Liver (tissue), 3 donors: ENCODE measurements around the gene TMCO4.

ENCODE experiments used
- EGR1 ChIP-seq, 2 donors: IDR thresholded peaks; 2 replicates each; pipeline ENCODE4 v1.6.1; 2016 to 2018; ENCODE audit warnings: antibody characterized with exemption in 2 of 2, low read depth in 2 of 2
- GABPA ChIP-seq, 2 donors: IDR thresholded peaks in 1 of 2; conservative IDR thresholded peaks in 1 of 2; 2 replicates each; pipeline ENCODE4 v1.6.1; 2016; ENCODE audit warnings: antibody characterized with exemption in 2 of 2, mild to moderate bottlenecking in 1 of 2, moderate library complexity in 1 of 2
- JUND ChIP-seq, 2 donors: IDR thresholded peaks; 2 replicates each; pipeline ENCODE4 v1.6.1; 2016; ENCODE audit warnings: antibody characterized with exemption in 2 of 2
- NR2F2 ChIP-seq: IDR thresholded peaks from 2 replicates; pipeline ENCODE4 v1.6.1; 2016; ENCODE audit warnings: antibody characterized with exemption
- RAD21 ChIP-seq, 2 donors: IDR thresholded peaks; 2 replicates each; pipeline ENCODE4 v1.6.1; 2016; ENCODE audit warnings: antibody characterized with exemption in 2 of 2, mild to moderate bottlenecking in 2 of 2
- RXRA ChIP-seq, 2 donors: IDR thresholded peaks; 2 replicates each; pipeline ENCODE4 v1.6.1; 2017 to 2018; ENCODE audit warnings: antibody characterized with exemption in 2 of 2, mild to moderate bottlenecking in 1 of 2
- SP1 ChIP-seq: IDR thresholded peaks from 2 replicates; pipeline ENCODE4 v1.6.1; 2018; ENCODE audit warnings: antibody characterized with exemption, mild to moderate bottlenecking
- TAF1 ChIP-seq: conservative IDR thresholded peaks from 2 replicates; pipeline ENCODE4 v1.6.1; 2016; ENCODE audit warnings: antibody characterized with exemption, mild to moderate bottlenecking
- YY1 ChIP-seq: IDR thresholded peaks from 2 replicates; pipeline ENCODE4 v1.6.1; 2016; ENCODE audit warnings: antibody characterized with exemption, mild to moderate bottlenecking
- TF ChIP-seq, protein P1 (sequence below): fragments of 150-350 bp; IDR thresholded peaks from 2 replicates; pipeline ENCODE4 v1.5.1; 2017; ENCODE audit warnings: improper control_type of control experiment, low read depth, low read length; ENCODE audit not compliant: missing input control
- TF ChIP-seq, protein P2 (sequence below): IDR thresholded peaks from 2 replicates; pipeline ENCODE4 v1.6.1; 2016; ENCODE audit warnings: antibody characterized with exemption
- TF ChIP-seq, protein P3 (sequence below): IDR thresholded peaks from 2 replicates; pipeline ENCODE4 v1.6.1; 2016; ENCODE audit warnings: antibody characterized with exemption
- TF ChIP-seq, protein P4 (sequence below): IDR thresholded peaks from 2 replicates; pipeline ENCODE4 v1.6.1; 2016; ENCODE audit warnings: antibody characterized with exemption, mild to moderate bottlenecking
- TF ChIP-seq, protein P5 (sequence below): IDR thresholded peaks from 2 replicates; pipeline ENCODE4 v1.6.1; 2016; ENCODE audit warnings: antibody characterized with exemption
- donor health status: healthy.
- donor health status: healthy.

DNA sequence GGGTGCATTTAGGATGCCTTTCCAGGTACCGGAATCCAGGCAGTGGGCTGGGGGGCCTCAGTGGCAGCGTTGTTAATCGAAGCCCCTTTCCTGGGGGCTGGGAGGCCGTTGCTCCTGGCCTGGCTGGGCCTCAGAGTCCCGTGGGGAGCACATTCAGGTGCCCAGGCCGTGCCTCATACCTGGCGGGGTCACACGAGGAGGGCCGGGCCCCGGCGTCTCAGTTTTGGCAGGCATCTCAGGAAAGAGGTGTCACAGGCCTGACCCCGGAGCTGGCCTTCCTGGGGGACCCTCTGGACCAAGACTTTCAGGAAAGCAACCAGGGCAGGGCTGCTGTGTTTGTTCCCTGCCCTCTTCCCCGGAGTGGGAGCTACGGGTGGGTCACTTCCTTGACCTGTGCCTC is 151.5 kb downstream of the TMCO4 start:
- no peak for TF ChIP-seq RXRA (IDR thresholded peaks at IDR 0.05)
- TF ChIP-seq, protein P1, sequence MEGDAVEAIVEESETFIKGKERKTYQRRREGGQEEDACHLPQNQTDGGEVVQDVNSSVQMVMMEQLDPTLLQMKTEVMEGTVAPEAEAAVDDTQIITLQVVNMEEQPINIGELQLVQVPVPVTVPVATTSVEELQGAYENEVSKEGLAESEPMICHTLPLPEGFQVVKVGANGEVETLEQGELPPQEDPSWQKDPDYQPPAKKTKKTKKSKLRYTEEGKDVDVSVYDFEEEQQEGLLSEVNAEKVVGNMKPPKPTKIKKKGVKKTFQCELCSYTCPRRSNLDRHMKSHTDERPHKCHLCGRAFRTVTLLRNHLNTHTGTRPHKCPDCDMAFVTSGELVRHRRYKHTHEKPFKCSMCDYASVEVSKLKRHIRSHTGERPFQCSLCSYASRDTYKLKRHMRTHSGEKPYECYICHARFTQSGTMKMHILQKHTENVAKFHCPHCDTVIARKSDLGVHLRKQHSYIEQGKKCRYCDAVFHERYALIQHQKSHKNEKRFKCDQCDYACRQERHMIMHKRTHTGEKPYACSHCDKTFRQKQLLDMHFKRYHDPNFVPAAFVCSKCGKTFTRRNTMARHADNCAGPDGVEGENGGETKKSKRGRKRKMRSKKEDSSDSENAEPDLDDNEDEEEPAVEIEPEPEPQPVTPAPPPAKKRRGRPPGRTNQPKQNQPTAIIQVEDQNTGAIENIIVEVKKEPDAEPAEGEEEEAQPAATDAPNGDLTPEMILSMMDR: no peak
- TF ChIP-seq JUND (IDR thresholded peaks at IDR 0.05): no peak
- no peak for TF ChIP-seq RAD21 (IDR thresholded peaks at IDR 0.05)
- TF ChIP-seq, protein P2, sequence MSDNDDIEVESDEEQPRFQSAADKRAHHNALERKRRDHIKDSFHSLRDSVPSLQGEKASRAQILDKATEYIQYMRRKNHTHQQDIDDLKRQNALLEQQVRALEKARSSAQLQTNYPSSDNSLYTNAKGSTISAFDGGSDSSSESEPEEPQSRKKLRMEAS: no peak
- TF ChIP-seq, protein P3, sequence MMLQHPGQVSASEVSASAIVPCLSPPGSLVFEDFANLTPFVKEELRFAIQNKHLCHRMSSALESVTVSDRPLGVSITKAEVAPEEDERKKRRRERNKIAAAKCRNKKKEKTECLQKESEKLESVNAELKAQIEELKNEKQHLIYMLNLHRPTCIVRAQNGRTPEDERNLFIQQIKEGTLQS: no peak
- TF ChIP-seq, protein P4, sequence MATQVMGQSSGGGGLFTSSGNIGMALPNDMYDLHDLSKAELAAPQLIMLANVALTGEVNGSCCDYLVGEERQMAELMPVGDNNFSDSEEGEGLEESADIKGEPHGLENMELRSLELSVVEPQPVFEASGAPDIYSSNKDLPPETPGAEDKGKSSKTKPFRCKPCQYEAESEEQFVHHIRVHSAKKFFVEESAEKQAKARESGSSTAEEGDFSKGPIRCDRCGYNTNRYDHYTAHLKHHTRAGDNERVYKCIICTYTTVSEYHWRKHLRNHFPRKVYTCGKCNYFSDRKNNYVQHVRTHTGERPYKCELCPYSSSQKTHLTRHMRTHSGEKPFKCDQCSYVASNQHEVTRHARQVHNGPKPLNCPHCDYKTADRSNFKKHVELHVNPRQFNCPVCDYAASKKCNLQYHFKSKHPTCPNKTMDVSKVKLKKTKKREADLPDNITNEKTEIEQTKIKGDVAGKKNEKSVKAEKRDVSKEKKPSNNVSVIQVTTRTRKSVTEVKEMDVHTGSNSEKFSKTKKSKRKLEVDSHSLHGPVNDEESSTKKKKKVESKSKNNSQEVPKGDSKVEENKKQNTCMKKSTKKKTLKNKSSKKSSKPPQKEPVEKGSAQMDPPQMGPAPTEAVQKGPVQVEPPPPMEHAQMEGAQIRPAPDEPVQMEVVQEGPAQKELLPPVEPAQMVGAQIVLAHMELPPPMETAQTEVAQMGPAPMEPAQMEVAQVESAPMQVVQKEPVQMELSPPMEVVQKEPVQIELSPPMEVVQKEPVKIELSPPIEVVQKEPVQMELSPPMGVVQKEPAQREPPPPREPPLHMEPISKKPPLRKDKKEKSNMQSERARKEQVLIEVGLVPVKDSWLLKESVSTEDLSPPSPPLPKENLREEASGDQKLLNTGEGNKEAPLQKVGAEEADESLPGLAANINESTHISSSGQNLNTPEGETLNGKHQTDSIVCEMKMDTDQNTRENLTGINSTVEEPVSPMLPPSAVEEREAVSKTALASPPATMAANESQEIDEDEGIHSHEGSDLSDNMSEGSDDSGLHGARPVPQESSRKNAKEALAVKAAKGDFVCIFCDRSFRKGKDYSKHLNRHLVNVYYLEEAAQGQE: no peak
- no peak for TF ChIP-seq EGR1 (IDR thresholded peaks at IDR 0.05; ENCODE audit: low read depth in 2 of 2)
- TF ChIP-seq NR2F2: no peak
- no peak for TF ChIP-seq SP1
- TF ChIP-seq GABPA (IDR thresholded peaks at IDR 0.05 in 1 of 2, conservative IDR thresholded peaks at IDR 0.05 in 1 of 2): no peak
- TF ChIP-seq TAF1: no peak
- no peak for TF ChIP-seq YY1
- TF ChIP-seq, protein P5, sequence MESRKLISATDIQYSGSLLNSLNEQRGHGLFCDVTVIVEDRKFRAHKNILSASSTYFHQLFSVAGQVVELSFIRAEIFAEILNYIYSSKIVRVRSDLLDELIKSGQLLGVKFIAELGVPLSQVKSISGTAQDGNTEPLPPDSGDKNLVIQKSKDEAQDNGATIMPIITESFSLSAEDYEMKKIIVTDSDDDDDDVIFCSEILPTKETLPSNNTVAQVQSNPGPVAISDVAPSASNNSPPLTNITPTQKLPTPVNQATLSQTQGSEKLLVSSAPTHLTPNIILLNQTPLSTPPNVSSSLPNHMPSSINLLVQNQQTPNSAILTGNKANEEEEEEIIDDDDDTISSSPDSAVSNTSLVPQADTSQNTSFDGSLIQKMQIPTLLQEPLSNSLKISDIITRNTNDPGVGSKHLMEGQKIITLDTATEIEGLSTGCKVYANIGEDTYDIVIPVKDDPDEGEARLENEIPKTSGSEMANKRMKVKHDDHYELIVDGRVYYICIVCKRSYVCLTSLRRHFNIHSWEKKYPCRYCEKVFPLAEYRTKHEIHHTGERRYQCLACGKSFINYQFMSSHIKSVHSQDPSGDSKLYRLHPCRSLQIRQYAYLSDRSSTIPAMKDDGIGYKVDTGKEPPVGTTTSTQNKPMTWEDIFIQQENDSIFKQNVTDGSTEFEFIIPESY: no peak
